ENCODE results near the gene UTP14A. TPM values are rescaled to one million over a fixed set of nuclear protein-coding genes. Genes with fewer than 3 reads are reported as not detected.
A peak's percentile ranks its signal among the peaks of the same experiment; 100 is the strongest.

Gene UTP14A
- total and polyA plus RNA-seq, 2 of the 13 experiments (the other 11 are each of a cell fraction or from before 2014, with no cell fraction given), result 7.4 to 19.0 TPM

GRCh38 chrX:129933700-129934099 lies 27.7 kb downstream of the UTP14A start:
- Histone ChIP-seq H3K27ac (ENCODE audit: extremely low read length, insufficient read depth, low read length) (no peak overlapping the region), H2AFZ (ENCODE audit: low read length) (no peak overlapping the region), H3K4me2 (ENCODE audit: low read depth, low read length) (peak overlapping the region; percentile 32; the same call in 1 of the 2 replicates), H3K9ac (ENCODE audit: insufficient read depth, low read depth, low read length) (no peak overlapping the region), H3K79me2 (ENCODE audit: insufficient read depth, low read length) (no peaks in the 10 kb centered on the region), H4K20me1 (ENCODE audit: insufficient read depth, low read length) (no peaks in the 10 kb centered on the region), H3K36me3 (replicated peaks in 1 of 2; ENCODE audit: control insufficient read depth in 1 of 2, insufficient read depth in 2 of 2, low read length in 2 of 2) (no peaks in the 10 kb centered on the region), H3K4me3 (replicated peaks in 1 of 3; ENCODE audit: insufficient read depth in 1 of 3, low read depth in 2 of 3, low read length in 3 of 3) (no peak overlapping the region), H3K27me3 (ENCODE audit: control insufficient read depth in 1 of 2, insufficient read depth in 2 of 2, low read length in 2 of 2) (peaks cover 0 to 9% of the 10 kb centered on the region in 2 experiments; a peak in 3 of 5 replicates), H3K4me1 (ENCODE audit: insufficient read depth, low read length) (0 out of 2 replicates have a peak, but pooled peaks cover 5% of the 10 kb centered on the region), H3K9me3 (ENCODE audit: low read length) (no peaks in the 10 kb centered on the region)
- BruUV-seq (replicated peaks), result no TSS peak
- FAIRE-seq (no peak), DNase-seq (ENCODE audit: low spot score) (no peak), ATAC-seq (no peak)
- WGBS (ENCODE audit: low lambda C conversion rate), result 50% methylated on average over 1 of the region's 7 CpGs
- TF ChIP-seq NR2F6 (IDR thresholded peaks at IDR 0.05), result no peak
- no peak for TF ChIP-seq NR2F6 (CRISPR knock-in tag; IDR thresholded peaks at IDR 0.05)
- TF ChIP-seq, protein P1, sequence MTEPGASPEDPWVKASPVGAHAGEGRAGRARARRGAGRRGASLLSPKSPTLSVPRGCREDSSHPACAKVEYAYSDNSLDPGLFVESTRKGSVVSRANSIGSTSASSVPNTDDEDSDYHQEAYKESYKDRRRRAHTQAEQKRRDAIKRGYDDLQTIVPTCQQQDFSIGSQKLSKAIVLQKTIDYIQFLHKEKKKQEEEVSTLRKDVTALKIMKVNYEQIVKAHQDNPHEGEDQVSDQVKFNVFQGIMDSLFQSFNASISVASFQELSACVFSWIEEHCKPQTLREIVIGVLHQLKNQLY (CRISPR knock-in tag; IDR thresholded peaks at IDR 0.05), result no peak
- no peak for TF ChIP-seq ZBTB20 (CRISPR knock-in tag; IDR thresholded peaks at IDR 0.05; ENCODE audit: borderline replicate concordance, low read depth)
- no peak for TF ChIP-seq ZNF784 (CRISPR knock-in tag; IDR thresholded peaks at IDR 0.05; ENCODE audit: borderline replicate concordance)
- no peak for TF ChIP-seq GZF1 (CRISPR knock-in tag; IDR thresholded peaks at IDR 0.05)
- TF ChIP-seq, protein P2, sequence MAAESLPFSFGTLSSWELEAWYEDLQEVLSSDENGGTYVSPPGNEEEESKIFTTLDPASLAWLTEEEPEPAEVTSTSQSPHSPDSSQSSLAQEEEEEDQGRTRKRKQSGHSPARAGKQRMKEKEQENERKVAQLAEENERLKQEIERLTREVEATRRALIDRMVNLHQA (CRISPR knock-in tag; IDR thresholded peaks at IDR 0.05), result no peak
- in situ Hi-C loops (cut with HindIII; ENCODE audit: extremely low pct_ligation_motif_present, low pct_unique_long_range_greater_than_20kb), result no loop called here
- intact Hi-C loops (cut with micrococcal nuclease; ENCODE audit: unreplicated experiment), result loop anchor here (5.0 kb wide), 1 partner anchor 49 kb away; the partner anchor contains the start of gene BCORL1
- ChIA-PET CTCF (ENCODE audit: low intra/inter-chr PET ratio, low total read pairs) (no interaction called here), POLR2A (no interaction called here)

GRCh38 chrX:129934461-129934860 lies 28.5 kb downstream of the UTP14A start:
- H3K79me2 ChIP-seq (ENCODE audit: insufficient read depth, low read length), result no peaks in the 10 kb centered on the region
- 27% methylated on average over 3 of the region's 10 CpGs for WGBS (ENCODE audit: low lambda C conversion rate)
- H2AFZ ChIP-seq (ENCODE audit: low read length), result no peak overlapping the region
- no peak overlapping the region for H3K27ac ChIP-seq (ENCODE audit: extremely low read length, insufficient read depth, low read length)
- H3K9ac ChIP-seq (ENCODE audit: insufficient read depth, low read depth, low read length), result no peak overlapping the region
- in situ Hi-C loops (cut with HindIII; ENCODE audit: extremely low pct_ligation_motif_present, low pct_unique_long_range_greater_than_20kb) (no loop called here), intact Hi-C loops (cut with micrococcal nuclease; ENCODE audit: unreplicated experiment) (loop anchor here (5.0 kb wide), 1 partner anchor 48 kb away; the partner anchor contains the start of gene BCORL1)
- no peaks in the 10 kb centered on the region for H4K20me1 ChIP-seq (ENCODE audit: insufficient read depth, low read length)
- ChIA-PET CTCF (ENCODE audit: low intra/inter-chr PET ratio, low total read pairs) (no interaction called here), POLR2A (no interaction called here)
- no TSS peak for BruUV-seq (replicated peaks)
- no peaks in the 10 kb centered on the region for H3K36me3 ChIP-seq (replicated peaks in 1 of 2; ENCODE audit: control insufficient read depth in 1 of 2, insufficient read depth in 2 of 2, low read length in 2 of 2)
- ATAC-seq (no peak), FAIRE-seq (no peak), DNase-seq (ENCODE audit: low spot score) (no peak)
- H3K4me1 ChIP-seq (ENCODE audit: insufficient read depth, low read length), result 0 out of 2 replicates have a peak, but pooled peaks cover 5% of the 10 kb centered on the region
- no peaks in the 10 kb centered on the region for H3K9me3 ChIP-seq (ENCODE audit: low read length)
- peaks cover 0 to 9% of the 10 kb centered on the region in 2 experiments; a peak in 3 of 5 replicates for H3K27me3 ChIP-seq (ENCODE audit: control insufficient read depth in 1 of 2, insufficient read depth in 2 of 2, low read length in 2 of 2)
- no peak overlapping the region for H3K4me2 ChIP-seq (ENCODE audit: low read depth, low read length)
- no peak overlapping the region for H3K4me3 ChIP-seq (replicated peaks in 1 of 3; ENCODE audit: insufficient read depth in 1 of 3, low read depth in 2 of 3, low read length in 3 of 3)
- no peak for TF ChIP-seq MAF1 (CRISPR knock-in tag; IDR thresholded peaks at IDR 0.05; ENCODE audit: borderline replicate concordance)
- TF ChIP-seq, protein P3, sequence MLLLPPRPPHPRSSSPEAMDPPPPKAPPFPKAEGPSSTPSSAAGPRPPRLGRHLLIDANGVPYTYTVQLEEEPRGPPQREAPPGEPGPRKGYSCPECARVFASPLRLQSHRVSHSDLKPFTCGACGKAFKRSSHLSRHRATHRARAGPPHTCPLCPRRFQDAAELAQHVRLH (CRISPR knock-in tag; IDR thresholded peaks at IDR 0.05; ENCODE audit: borderline replicate concordance, low read depth), result no peak
- TF ChIP-seq HOXA7 (CRISPR knock-in tag; IDR thresholded peaks at IDR 0.05), result no peak
- no peak for TF ChIP-seq HOXA3 (CRISPR knock-in tag; IDR thresholded peaks at IDR 0.05)
- no peak for TF ChIP-seq ZFP36 (IDR thresholded peaks at IDR 0.05; ENCODE audit: borderline replicate concordance, low read depth, low read length, partially characterized antibody)
- no peak for TF ChIP-seq ZNF781 (CRISPR knock-in tag; IDR thresholded peaks at IDR 0.05; ENCODE audit: borderline replicate concordance, not compliant biosample characterization)
- no peak for TF ChIP-seq NFIB (CRISPR knock-in tag; IDR thresholded peaks at IDR 0.05; ENCODE audit: borderline replicate concordance)
- TF ChIP-seq, protein P4, sequence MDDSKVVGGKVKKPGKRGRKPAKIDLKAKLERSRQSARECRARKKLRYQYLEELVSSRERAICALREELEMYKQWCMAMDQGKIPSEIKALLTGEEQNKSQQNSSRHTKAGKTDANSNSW (CRISPR knock-in tag; IDR thresholded peaks at IDR 0.05; ENCODE audit: borderline replicate concordance), result no peak
- no peak for TF ChIP-seq PHF5A (CRISPR knock-in tag; IDR thresholded peaks at IDR 0.05; ENCODE audit: low read depth, unreplicated experiment)

All from HepG2 (cell line).